HFF-Myc (cell line): Measurements from ENCODE around the gene NPEPPS.
"Not testable (repeated sequence)": the region's sequence is repeated elsewhere in the genome, so short reads cannot be mapped to it uniquely, and the experiment has no call there.

Experiments
- DNase-seq: peaks from one replicate; pipeline ENCODE4 v3.0.0-alpha.2; 2011; ENCODE audit warnings: low read depth; ENCODE audit errors: extremely low read depth
- H3K4me3 ChIP-seq: replicated peaks from 2 replicates; pipeline ENCODE4 v1.5.1; 2011; ENCODE audit warnings: low read depth, mild to moderate bottlenecking, control low read depth, low read length
- CTCF ChIP-seq: IDR thresholded peaks from 2 replicates; pipeline ENCODE4 v1.5.1; 2012; ENCODE audit warnings: mild to moderate bottlenecking, low read depth, low read length, control low read depth; ENCODE audit errors: missing control alignments

Gene NPEPPS

GRCh38 chr17:47541676-47542075 is 10.8 kb downstream of the NPEPPS start:
- H3K4me3 ChIP-seq, DNase-seq: not testable (repeated sequence)

- not testable (repeated sequence) for H3K4me3 ChIP-seq, DNase-seq
Observed at GRCh38 chr17:47544327-47544726, 13.4 kb downstream of the NPEPPS start.

- not testable (repeated sequence) for DNase-seq
Observed at GRCh38 chr17:47554733-47555132, 23.8 kb downstream of the NPEPPS start.

GRCh38 chr17:47556108-47556507 is 25.2 kb downstream of the NPEPPS start:
- not testable (repeated sequence) for H3K4me3 ChIP-seq, DNase-seq

More at GRCh38 chr17:47554733-47555132, 23.8 kb downstream of the NPEPPS start:
- H3K4me3 ChIP-seq, result not testable (repeated sequence)

GRCh38 chr17:47560517-47561043 is 29.7 kb downstream of the NPEPPS start:
- DNase-seq, result not testable (repeated sequence)

GRCh38 chr17:47561698-47562405 is 30.9 kb downstream of the NPEPPS start:
- not testable (repeated sequence) for DNase-seq, H3K4me3 ChIP-seq

More at GRCh38 chr17:47560517-47561043, 29.7 kb downstream of the NPEPPS start:
- H3K4me3 ChIP-seq, result not testable (repeated sequence)

GRCh38 chr17:47562406-47562705 is 31.4 kb downstream of the NPEPPS start:
- not testable (repeated sequence) for DNase-seq, H3K4me3 ChIP-seq

- H3K4me3 ChIP-seq, DNase-seq: not testable (repeated sequence)
Observed at GRCh38 chr17:47567261-47567660, 36.4 kb downstream of the NPEPPS start.

- not testable (repeated sequence) for DNase-seq, H3K4me3 ChIP-seq
Observed at GRCh38 chr17:47572561-47572960, 41.7 kb downstream of the NPEPPS start.

- H3K4me3 ChIP-seq, DNase-seq: not testable (repeated sequence)
Observed at GRCh38 chr17:47582416-47582815, 51.5 kb downstream of the NPEPPS start.

GRCh38 chr17:47586378-47587055 is 55.6 kb downstream of the NPEPPS start:
- not testable (repeated sequence) for DNase-seq, H3K4me3 ChIP-seq

- DNase-seq, H3K4me3 ChIP-seq: not testable (repeated sequence)
Observed at GRCh38 chr17:47593522-47593921, 62.6 kb downstream of the NPEPPS start.

- TF ChIP-seq CTCF, result no peak
- DNase-seq, result no peak
- H3K4me3 ChIP-seq, result no peak overlapping the region
Observed at GRCh38 chr17:47603830-47604597, 73.1 kb downstream of the NPEPPS start.
